Stimulated activated CD8-positive, alpha-beta memory T cell treated with anti-CD3 and anti-CD28 coated beads, Interleukin-4, amount 100 ng/mL, for 24 hours (primary cell): ENCODE results near the gene INTS3.

Experiments used
- DNase-seq: peaks from one replicate; pipeline ENCODE4 v3.0.0-alpha.2; 2020; ENCODE audit warnings: low read depth

INTS3 gene

GRCh38 chr1:153799016-153799415, 71.2 kb downstream of the INTS3 start:
- DNase-seq, result no peak

GRCh38 chr1:153799566-153800465, 72.0 kb downstream of the INTS3 start:
- no peak for DNase-seq

- no peak for DNase-seq
These were observed 72.7 kb downstream of the INTS3 start for GRCh38 chr1:153800516-153800915.

GRCh38 chr1:153801028-153801625, 73.3 kb downstream of the INTS3 start:
- no peak for DNase-seq

- no peak for DNase-seq
These were observed 74.2 kb downstream of the INTS3 start for GRCh38 chr1:153801786-153802697.

- DNase-seq, result no peak
These were observed 75.7 kb downstream of the INTS3 start for GRCh38 chr1:153803470-153804056.

- no peak for DNase-seq
These were observed 76.3 kb downstream of the INTS3 start for GRCh38 chr1:153804112-153804511.

GRCh38 chr1:153805042-153805745, 77.3 kb downstream of the INTS3 start:
- peak; percentile 42 for DNase-seq

- DNase-seq, result no peak
These were observed 78.3 kb downstream of the INTS3 start for GRCh38 chr1:153805886-153806719.

GRCh38 chr1:153816283-153816889, 88.5 kb downstream of the INTS3 start:
- no peak for DNase-seq

- DNase-seq, result no peak
These were observed 91.0 kb downstream of the INTS3 start for GRCh38 chr1:153818876-153819275.
